ENCODE data around the gene CD300LF. TPM values are rescaled to one million over a fixed set of nuclear protein-coding genes. Genes with fewer than 3 reads are reported as not detected.

The CD300LF gene
- total RNA-seq, 1 experiment from 2014 or later: not detected

- ATAC-seq (peak; percentile 57), DNase-seq (peak; percentile 49)
- no peak overlapping the region for H2AFZ ChIP-seq (ENCODE audit: low read length)
- TF ChIP-seq EZH2 (IDR thresholded peaks at IDR 0.05; ENCODE audit: low read length, unreplicated experiment): no peak
- no peak for TF ChIP-seq EZH2phosphoT487 (IDR thresholded peaks at IDR 0.05; ENCODE audit: borderline replicate concordance, low read length)
- no peak for TF ChIP-seq CTCF (conservative IDR thresholded peaks at IDR 0.05; ENCODE audit: low read depth, low read length)
- H3K36me3 ChIP-seq (ENCODE audit: low read depth, low read length): no peaks in the 10 kb centered on the region
- POLR2A ChIA-PET (ENCODE audit: unreplicated experiment): interaction anchor here (0.5 kb wide), 1 partner anchor 30 kb away, joined by 4 read pairs; no protein-coding TSS in a partner anchor
- CTCF ChIA-PET: interaction anchor here (0.6 to 3.5 kb wide), 2 partner anchors 81 to 202 kb away, joined by 3 to 53 read pairs; no protein-coding TSS in a partner anchor
- H3K27ac ChIP-seq (ENCODE audit: low read length): no peak overlapping the region
- H3K9me2 ChIP-seq (replicated peaks; ENCODE audit: low read length): no peaks in the 10 kb centered on the region
- H3K9ac ChIP-seq (ENCODE audit: low read length): no peak overlapping the region
- H3K4me3 ChIP-seq (ENCODE audit: low read length): no peak overlapping the region
- H3K79me2 ChIP-seq (ENCODE audit: low read length): no peaks in the 10 kb centered on the region
- no peaks in the 10 kb centered on the region for H4K20me1 ChIP-seq (ENCODE audit: low read length)
- intact Hi-C loops (cut with micrococcal nuclease): no loop called here
- peak overlapping the region; percentile 38 for H3K4me2 ChIP-seq (ENCODE audit: low read length)
- H3K9me3 ChIP-seq (ENCODE audit: low read length): no peaks in the 10 kb centered on the region
- BruUV-seq (replicated peaks): no TSS peak
- H3F3A ChIP-seq (ENCODE audit: low read length, unreplicated experiment): no peaks in the 10 kb centered on the region
- peaks cover 22% of the 10 kb centered on the region for H3K4me1 ChIP-seq (ENCODE audit: insufficient read depth, low read length)
- H3K27me3 ChIP-seq (ENCODE audit: low read length): peaks cover 60% of the 10 kb centered on the region
Measured at GRCh38 chr17:74738051-74738996, 25.6 kb upstream of the CD300LF start.

GRCh38 chr17:74737299-74738050 lies 24.8 kb upstream of the CD300LF start:
- H4K20me1 ChIP-seq (ENCODE audit: low read length): no peaks in the 10 kb centered on the region
- no peak; the same call in 1 of the 2 replicates for ATAC-seq
- H3K36me3 ChIP-seq (ENCODE audit: low read depth, low read length): no peaks in the 10 kb centered on the region
- ChIA-PET CTCF (interaction anchor here (0.6 to 3.5 kb wide), 3 partner anchors 39 to 194 kb away, joined by 3 to 53 read pairs (median 5); partner anchors contain the start of gene NAT9), POLR2A (ENCODE audit: unreplicated experiment) (no interaction called here)
- no peaks in the 10 kb centered on the region for H3K79me2 ChIP-seq (ENCODE audit: low read length)
- H3K27me3 ChIP-seq (ENCODE audit: low read length): peaks cover 60% of the 10 kb centered on the region
- H2AFZ ChIP-seq (ENCODE audit: low read length): no peak overlapping the region
- peak overlapping the region; percentile 38 for H3K4me2 ChIP-seq (ENCODE audit: low read length)
- H3K9ac ChIP-seq (ENCODE audit: low read length): no peak overlapping the region
- intact Hi-C loops (cut with micrococcal nuclease): no loop called here
- no peak overlapping the region for H3K4me3 ChIP-seq (ENCODE audit: low read length)
- H3F3A ChIP-seq (ENCODE audit: low read length, unreplicated experiment): no peaks in the 10 kb centered on the region
- no TSS peak for BruUV-seq (replicated peaks)
- H3K9me2 ChIP-seq (replicated peaks; ENCODE audit: low read length): no peaks in the 10 kb centered on the region
- no peaks in the 10 kb centered on the region for H3K9me3 ChIP-seq (ENCODE audit: low read length)
- peak; percentile 28 for DNase-seq
- H3K4me1 ChIP-seq (ENCODE audit: insufficient read depth, low read length): peaks cover 22% of the 10 kb centered on the region
- no peak overlapping the region for H3K27ac ChIP-seq (ENCODE audit: low read length)
- TF ChIP-seq CTCF (conservative IDR thresholded peaks at IDR 0.05; ENCODE audit: low read depth, low read length) (peak; percentile 54; the same call in 1 of the 2 replicates), EZH2phosphoT487 (IDR thresholded peaks at IDR 0.05; ENCODE audit: borderline replicate concordance, low read length) (no peak), EZH2 (IDR thresholded peaks at IDR 0.05; ENCODE audit: low read length, unreplicated experiment) (no peak)

All from PC-3 (cell line).